A549 treated with RU486 at 1 μM for 4 hours (cell line): ENCODE data around the gene KCNK6. TPM values are rescaled to one million over a fixed set of nuclear protein-coding genes. Genes with fewer than 3 reads are reported as not detected.

ENCODE experiments used
- total RNA-seq: library from RNA; stranded (reverse); fragments of 200-300 nt; extraction: Qiagen RNA extraction; gene quantifications from 5 replicates; pipeline ENCODE4 v1.2.3, GENCODE V29; 2022; ENCODE audit warnings: low read depth

The KCNK6 gene
- 4.3 to 6.0 TPM (median 5.1 TPM) in 5 replicates for total RNA-seq

DNA sequence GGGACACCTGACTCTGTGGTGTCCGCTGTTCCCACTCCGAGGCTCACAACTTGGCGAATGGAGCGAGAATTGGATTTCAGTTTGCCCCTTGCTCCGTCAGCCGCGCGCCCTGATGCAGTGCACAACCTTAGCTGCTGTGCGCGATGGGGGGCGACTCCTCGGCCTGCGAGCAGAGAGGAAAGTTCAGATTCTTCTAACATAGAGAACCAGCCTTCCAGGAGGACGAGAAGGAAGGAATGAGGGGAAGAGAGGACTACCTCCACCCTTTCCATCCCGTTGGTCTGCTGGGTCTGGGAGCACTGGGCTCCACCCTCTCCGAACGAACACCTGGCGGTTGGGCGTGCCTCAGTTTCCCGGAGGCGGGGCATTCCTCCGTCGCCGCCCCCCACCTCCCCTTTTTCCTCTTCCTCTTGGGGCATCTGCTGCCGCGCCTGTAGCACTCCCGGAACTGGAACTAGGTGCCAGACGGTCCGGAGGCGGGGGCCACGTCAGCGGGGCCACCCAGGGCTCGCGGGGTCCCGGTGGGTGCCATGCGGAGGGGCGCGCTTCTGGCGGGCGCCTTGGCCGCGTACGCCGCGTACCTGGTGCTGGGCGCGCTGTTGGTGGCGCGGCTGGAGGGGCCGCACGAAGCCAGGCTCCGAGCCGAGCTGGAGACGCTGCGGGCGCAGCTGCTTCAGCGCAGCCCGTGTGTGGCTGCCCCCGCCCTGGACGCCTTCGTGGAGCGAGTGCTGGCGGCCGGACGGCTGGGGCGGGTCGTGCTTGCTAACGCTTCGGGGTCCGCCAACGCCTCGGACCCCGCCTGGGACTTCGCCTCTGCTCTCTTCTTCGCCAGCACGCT, at the start of gene KCNK6:
KCNK6 (plus strand) TSS at position 425 of the 838 bp plus-strand sequence; CDS start at position 531, 106 bp downstream.

DNA sequence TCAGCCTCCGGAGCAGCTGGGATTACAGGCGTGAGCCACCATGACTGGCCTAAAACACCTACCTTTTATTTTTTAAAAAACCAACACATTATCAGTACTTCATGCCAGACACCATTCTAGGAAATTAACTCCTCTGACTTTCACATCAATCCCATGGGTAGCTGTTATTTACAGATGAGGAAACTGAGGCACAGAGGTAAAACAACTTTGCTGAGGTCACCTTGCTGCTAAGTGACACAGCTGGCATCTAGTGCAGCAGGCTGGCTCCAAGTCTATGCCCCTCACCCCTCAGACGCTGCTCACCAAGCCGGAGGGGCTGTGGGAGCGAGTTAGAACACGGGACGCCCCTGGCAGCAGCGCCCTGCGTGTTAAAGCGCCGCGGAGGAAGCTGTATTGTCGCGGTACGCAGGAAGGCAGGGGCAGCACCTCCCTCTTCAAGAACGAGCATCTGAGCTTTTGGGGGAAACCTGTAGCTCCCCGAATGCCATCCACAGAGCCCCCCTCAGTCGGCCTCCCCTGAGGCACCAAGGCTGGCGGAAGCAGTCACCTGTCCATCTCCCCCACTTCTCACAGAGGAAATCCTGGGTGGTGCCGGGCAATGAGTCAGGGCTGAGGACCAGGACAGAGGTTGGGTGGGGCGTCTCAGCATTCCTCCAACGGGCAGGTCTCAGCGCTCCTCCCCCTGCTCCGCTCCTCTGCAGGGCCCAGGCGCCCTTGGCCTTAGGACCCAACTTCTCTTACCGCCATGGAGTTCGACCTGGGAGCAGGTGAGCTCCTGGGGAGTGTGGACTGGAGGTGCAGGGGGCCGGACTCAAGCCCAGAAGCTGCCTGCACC, 15.9 kb upstream of the KCNK6 start, which contains the start of gene C19orf33:
C19orf33 (plus strand) TSS at position 735 of the 835 bp plus-strand sequence; CDS start at position 746, 11 bp downstream.

DNA sequence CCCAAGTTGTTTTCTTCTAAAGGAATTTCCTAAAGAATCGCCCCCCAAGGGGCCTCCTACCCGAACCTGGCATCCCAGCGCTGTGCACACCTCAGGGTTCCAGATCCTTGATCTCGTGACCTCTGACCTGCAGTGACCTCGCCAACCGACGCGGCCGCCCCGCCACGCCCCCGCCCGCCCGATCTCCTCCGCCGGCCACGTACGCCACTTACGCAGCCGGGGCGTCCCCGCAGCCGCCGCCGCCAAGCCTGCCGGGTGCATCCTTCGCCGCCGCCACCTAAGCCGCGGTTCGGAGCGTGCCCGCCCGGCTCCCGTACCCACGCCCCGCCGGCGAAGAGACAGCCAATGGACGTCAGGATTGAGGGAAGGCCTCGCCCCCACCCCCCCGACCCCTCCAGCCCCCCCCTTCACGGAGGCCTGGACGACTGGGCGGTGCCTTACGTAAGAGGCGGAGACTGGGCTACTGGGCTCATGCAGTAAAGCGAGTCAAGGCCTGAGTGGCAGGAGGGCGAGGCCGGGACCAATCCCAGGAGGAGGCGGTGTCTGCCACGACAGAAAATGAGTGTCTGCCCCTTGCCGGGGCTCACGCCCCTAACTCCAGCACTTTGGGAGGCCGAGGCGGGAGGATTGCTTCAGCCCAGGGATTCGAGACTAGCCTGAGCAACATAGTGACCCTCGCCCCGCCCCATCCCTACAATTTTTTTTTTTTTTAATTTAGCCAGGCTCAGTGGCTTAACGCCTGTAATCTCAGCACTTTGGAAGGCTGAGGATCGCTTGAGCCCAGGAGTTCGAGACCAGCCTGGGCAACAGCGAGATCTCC, 3.8 kb upstream of the KCNK6 start, which contains the start of gene YIF1B:
YIF1B (minus strand) TSS at position 291 of the 820 bp plus-strand sequence; CDS start at position 261, 30 bp downstream.

DNA sequence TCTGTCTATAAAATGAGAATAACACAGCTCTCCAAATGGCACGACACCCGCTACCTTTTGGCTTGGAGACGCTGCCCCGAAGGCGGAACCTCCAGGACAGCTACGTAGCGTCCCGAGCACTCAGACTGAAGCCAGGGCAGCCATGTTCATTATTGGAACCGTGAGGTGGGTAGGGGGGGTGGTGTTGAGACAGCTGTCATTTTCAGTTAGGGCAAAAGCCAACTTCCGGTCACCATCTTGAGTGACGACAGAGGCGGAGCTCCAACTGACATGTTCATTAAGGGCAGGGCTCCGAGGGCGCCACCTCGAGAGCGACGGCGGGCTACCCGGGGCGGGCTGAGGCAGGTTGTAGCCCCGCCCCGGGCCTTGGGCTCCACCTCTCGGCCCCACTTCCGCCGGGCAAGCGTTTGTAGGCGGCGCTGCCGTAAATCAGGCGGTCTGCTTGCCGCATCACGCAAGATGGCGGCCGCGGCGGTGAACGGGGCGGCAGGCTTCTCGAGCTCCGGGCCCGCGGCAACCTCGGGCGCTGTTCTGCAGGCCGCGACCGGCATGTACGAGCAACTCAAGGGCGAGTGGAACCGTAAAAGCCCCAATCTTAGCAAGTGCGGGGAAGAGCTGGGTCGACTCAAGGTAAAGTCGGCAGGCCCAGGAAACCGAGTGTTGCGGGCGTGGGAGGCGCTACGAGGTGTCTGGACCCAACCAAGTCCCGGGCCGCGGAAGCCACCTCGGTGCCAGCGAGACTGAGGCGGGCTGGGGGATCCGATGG, 54.9 kb downstream of the KCNK6 start, which contains the start of gene PSMD8:
PSMD8 (plus strand) TSS at position 240 of the 766 bp plus-strand sequence; CDS start at position 271, 31 bp downstream.

Other genes starting within 250 kb of the KCNK6 start
- 3.0 to 4.4 TPM (median 3.6 TPM) in 5 replicates for gene DPF1, start 95.6 kb upstream of the KCNK6 start, total RNA-seq
- gene PPP1R14A, start 63.5 kb upstream of the KCNK6 start, total RNA-seq: 107 to 158 TPM (median 132 TPM) in 5 replicates
- 262 to 412 TPM (median 361 TPM) in 5 replicates for gene SPINT2, start 55.3 kb upstream of the KCNK6 start, total RNA-seq
- gene C19orf33, start 15.6 kb upstream of the KCNK6 start, total RNA-seq: 617 to 825 TPM (median 744 TPM) in 5 replicates
- 89.6 to 134 TPM (median 124 TPM) in 5 replicates for gene YIF1B, start 3.9 kb upstream of the KCNK6 start, total RNA-seq
- 0.99 to 1.7 TPM (median 1.4 TPM) in 5 replicates for gene CATSPERG, start 16.0 kb downstream of the KCNK6 start, total RNA-seq
- 470 to 589 TPM (median 496 TPM) in 5 replicates for gene PSMD8, start 54.7 kb downstream of the KCNK6 start, total RNA-seq
- gene GGN, start 68.2 kb downstream of the KCNK6 start, total RNA-seq: 0.11 to 0.75 TPM (median 0.47 TPM) in 5 replicates
- gene SPRED3, start 68.9 kb downstream of the KCNK6 start, total RNA-seq: 1.9 to 4.0 TPM (median 3.4 TPM) in 5 replicates
- 16.8 to 31.3 TPM (median 25.6 TPM) in 5 replicates for gene FAM98C, start 83.2 kb downstream of the KCNK6 start, total RNA-seq
- 0.09 TPM in 1 of 5 replicates, not detected in the others for gene RASGRP4, start 106.4 kb downstream of the KCNK6 start, total RNA-seq
- gene RYR1, start 113.8 kb downstream of the KCNK6 start, total RNA-seq: 4.0 to 6.1 TPM (median 5.0 TPM) in 5 replicates